GM12878 (cell line): ENCODE data around the gene EPHA8.

Experiments used
- BMI1 ChIP-seq: fragments of 450-650 bp; IDR thresholded peaks from 2 replicates; pipeline ENCODE4 v1.6.1; 2016; ENCODE audit warnings: mild to moderate bottlenecking, moderate library complexity, borderline replicate concordance
- BRCA1 ChIP-seq: IDR thresholded peaks from 2 replicates; pipeline ENCODE4 v1.6.1; 2011; ENCODE audit warnings: low read depth, low read length, improper control_type of control experiment
- CTCF ChIP-seq, 3 experiments: IDR thresholded peaks in 2 of 3; conservative IDR thresholded peaks in 1 of 3; 2 replicates each; pipeline ENCODE4 v1.5.1; 2011; ENCODE audit warnings: low read depth in 3 of 3, low read length in 3 of 3, mild to moderate bottlenecking in 3 of 3, control low read depth in 2 of 3, moderate library complexity in 2 of 3, inconsistent platforms in 1 of 3, mixed read lengths in 1 of 3; ENCODE audit not compliant: control insufficient read depth in 2 of 3, insufficient read depth in 1 of 3; ENCODE audit errors: extremely low read depth in 1 of 3
- FOXK2 ChIP-seq: fragments of 450-650 bp; IDR thresholded peaks from 2 replicates; pipeline ENCODE4 v1.6.1; 2017; ENCODE audit warnings: mild to moderate bottlenecking, moderate library complexity
- RELA ChIP-seq: fragments of 450-650 bp; IDR thresholded peaks from 2 replicates; pipeline ENCODE4 v1.8.0; 2014; ENCODE audit warnings: borderline replicate concordance; ENCODE audit not compliant: partially characterized antibody
- SP1 ChIP-seq: IDR thresholded peaks from one replicate; pipeline ENCODE4 v1.6.1; 2011; ENCODE audit warnings: low read depth, low read length

GRCh38 chr1:22524481-22524880, 38.8 kb upstream of the EPHA8 start:
- no peak for TF ChIP-seq RELA
- TF ChIP-seq FOXK2: no peak
- no peak for TF ChIP-seq SP1
- TF ChIP-seq CTCF (IDR thresholded peaks at IDR 0.05 in 2 of 3, conservative IDR thresholded peaks at IDR 0.05 in 1 of 3; ENCODE audit: control insufficient read depth in 2 of 3, extremely low read depth in 1 of 3, insufficient read depth in 1 of 3, low read depth in 3 of 3, low read length in 3 of 3): no peak
- TF ChIP-seq BRCA1: no peak
- no peak for TF ChIP-seq BMI1
